ENCODE data around the gene YIPF3.
A peak's percentile ranks its signal among the peaks of the same experiment; 100 is the strongest.
"Not testable (repeated sequence)": the region's sequence is repeated elsewhere in the genome, so short reads cannot be mapped to it uniquely, and the experiment has no call there.

Gene YIPF3

DNA sequence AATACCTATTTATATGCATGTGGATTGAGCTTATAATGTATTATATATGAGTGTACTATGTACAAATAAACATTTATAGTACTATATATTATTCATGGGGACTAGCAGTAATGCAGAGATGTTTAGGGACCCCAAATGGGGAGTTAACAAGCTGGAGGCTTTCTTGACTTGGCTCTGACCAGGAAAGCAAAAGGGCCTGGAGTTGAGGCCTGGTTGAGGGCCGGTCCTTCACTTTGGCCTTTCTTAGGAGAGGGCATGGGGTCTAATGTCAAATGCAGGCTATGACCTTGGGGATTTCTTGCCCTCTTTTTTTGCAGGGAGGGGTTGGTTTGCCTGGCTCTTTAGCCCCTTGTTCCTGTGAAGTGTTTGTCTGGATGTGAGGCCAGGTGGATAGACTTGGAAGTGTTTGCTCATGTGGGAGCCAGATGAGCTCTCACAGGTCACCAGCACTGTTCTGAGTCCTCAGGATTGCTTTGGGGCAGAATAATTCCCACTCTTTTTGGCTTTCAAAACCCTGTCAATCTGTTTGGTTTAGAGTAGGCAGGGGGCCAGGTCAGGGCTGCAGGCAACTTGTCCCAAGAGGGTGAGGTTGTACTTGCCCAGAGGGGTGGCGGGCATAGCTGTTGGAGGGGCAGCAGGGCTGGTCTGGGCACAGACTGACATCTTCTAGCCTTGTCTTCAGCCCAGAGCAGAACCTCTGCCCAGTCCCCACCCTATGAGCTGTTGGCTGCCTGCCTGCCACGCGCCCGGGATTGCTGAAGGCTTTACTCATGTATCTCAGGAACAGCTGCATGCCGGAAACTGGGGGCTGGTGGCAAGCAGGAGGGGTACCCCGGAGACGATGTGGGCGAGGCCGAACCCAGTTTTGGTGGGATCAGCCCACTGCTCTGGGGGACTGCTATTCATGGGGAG lies 24.7 kb downstream of the YIPF3 start:
- no peak for DNase-seq

DNA sequence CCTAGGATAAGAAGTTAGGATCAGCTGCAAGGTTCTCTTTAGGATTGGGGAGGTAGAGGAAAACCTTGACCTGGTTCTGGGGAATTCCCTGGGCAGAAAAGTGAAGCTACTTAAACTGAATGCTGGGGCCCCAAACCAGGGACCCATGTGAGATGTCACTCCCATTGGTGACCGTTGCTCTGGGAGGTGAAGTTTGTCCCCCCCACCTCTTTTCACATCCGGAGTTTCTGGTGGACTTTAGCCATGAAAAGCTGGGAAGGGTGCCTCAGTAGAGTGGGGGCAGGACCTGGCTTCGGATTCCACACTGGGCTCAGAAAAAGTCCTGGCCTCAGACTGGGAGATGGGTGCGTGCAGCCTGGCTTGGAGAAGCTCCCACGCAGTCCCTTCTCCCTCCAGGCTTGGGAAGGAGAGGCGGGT lies 26.2 kb downstream of the YIPF3 start:
- no peak for DNase-seq

DNA sequence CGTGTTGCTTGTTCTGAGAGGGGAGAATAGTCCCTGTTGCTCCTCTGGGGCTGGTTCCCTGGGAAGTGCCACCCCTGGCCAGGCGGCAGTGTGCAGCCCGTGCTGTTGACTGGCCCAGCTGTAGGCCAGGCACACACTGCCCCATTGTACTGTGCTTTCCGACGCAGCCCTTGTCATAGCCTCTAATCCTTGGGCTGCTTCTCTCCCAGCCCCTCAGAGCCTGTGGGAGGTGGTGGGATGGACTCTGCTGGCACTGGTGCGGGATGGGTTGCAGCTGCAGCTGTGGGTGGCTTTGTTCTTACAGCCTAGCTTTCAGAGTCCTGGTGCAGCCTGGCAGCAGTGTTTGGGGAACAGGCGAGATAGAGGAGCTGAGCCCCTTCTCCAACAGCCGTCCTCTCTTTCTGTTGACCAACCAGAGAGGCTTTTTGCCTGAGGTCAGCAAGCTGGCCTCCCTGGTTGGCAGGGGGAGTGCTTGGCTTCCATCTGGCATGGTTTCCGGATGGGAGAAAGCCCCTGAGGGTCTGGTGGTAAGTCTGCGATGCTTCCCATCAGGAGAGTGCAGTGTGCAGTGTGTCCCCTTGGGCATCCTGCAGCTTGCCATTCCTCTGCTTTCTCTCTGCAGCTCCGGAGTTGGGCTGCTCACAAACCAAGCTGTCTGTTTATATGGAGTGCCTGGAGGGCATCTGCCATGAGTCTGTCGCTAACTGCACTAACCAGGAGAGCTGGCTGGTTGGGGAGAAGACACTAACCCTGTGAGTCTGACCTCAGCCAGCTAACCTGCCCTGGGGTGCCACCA lies 27.3 kb downstream of the YIPF3 start:
- DNase-seq = no peak

DNA sequence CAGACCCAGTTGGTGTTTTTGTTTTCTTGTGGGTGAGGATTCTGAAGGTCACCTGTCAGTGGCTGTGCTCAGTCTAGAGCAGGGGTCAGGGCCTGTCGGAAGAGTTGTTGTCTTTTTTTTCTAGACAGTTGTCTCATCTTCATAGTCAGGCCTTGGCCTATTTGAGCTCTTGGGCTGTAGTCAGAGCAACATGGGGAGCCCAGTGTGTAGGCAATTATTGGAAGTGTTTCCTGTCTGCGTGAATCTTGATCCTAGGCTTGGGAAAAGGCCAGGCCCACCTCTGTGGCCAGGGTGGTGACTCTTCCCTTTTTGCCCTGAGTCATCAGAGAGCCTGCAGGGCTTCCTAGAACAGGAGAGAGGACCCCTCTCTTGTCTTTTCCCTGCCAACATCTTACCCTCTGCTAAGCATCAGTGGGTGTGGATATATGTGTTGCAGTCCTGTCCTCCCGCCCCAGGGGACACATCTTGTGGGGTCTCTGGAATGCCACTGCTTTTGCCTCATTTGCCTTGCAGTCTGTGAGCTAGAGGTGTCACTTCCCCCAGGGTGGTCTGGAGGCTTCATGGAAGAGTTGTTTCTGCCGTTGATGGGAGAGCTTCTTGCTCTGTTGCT lies 28.0 kb downstream of the YIPF3 start:
- no peak for DNase-seq

DNA sequence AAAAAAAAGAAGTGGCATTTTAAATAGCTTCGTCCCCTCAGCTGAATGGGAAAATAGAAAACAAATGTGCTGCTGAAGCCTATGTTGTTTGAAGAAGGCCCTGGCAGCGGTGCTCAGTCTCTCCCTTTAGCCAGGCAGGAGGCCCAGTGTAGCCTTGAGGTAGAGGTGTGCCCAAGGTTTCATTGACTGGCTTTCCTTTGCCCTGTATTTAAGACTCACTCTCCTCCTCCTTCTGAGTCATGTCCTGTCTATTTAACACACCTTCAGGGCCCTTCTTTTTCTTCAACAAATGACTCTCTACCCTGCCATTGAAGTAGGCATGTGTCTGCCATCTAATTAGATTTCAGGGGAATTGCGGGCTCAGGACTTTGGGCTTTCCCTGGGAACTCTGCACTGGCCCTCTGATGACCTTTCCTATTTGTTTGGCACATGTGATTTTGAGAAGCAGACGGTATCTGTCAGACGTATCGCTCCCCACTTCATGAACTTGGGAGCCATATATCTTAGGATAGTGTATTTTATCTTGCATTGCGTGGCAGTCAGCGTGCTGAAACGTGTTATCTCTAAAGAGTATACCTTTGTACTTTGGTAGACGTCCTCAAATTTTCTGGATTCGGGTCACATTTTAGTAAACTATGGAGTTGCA lies 35.0 kb downstream of the YIPF3 start:
- no peak for DNase-seq

DNA sequence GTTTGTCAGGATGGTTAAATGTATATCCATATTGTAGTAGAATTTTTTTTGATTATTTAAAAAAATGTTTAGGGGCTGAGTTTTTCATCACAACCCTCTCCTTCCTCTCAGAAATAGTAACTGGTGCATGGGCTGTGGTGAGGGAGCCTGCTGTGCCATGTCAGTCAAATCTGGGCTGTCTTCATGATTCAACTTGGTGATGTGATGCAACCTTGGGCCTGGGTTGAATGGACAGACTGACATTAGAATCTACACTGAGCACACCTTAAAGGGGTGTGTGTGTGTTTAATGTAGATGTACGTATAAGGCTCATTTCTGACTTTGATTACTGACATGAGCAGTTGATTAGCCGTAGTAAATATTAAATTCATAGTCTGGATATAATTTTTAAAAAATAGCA lies 35.7 kb downstream of the YIPF3 start:
- DNase-seq = no peak

DNA sequence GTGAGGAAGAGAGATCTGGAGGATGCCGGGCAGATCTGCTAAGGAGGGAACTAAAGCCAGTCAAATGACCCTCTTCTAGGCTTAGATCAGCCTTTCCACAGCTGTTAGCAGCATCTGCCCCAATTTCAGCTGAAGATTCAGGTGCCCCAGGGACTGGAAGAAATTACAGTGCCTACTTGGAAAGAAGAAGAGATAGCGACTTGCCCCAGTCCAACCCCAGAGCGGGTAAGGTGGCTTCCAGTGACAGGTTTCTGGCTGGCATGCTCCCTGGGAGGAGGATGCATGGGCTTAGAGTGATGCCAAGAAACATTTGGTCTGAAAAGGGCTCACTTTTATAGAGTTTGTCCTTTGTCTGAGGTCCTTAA lies 38.7 kb downstream of the YIPF3 start:
- no peak for DNase-seq

DNA sequence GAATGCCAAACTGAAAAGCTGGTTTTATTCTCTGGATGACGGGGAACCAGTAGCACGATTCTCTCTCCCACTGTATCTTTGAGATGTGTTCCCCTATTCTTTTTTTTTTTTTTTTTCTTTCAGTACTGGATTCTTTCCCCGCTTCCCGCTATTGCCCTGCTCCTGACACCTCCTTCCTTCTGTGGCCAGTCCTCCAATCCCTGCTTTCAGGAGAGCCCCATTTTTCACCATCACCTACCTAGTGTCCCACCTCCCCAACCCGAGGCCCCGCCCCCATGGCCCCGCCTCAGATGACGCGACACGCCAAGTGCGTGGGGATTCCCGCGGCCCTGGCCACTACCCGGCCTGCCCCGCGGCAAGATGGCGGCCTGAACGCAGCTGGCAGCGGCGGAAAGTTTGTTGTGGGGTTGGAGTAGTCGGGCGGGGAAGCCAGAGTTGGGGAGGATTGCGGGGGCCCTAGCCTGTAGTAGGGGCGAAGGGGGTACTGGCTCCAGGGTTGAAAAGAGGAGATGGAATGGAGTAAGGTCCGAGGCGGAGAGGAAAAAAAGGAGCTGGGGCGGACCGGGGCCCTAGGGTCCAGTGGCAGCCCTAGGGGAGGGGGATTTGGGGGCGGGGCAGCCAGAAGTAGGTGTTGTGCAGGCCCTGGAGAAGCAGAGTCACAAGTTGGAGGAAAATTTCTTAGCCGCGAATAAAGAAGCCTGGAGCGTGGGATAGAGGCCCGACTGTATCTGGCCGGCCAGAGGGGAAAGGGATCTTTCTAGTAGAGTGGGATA lies 39.3 kb downstream of the YIPF3 start, which contains the start of gene TJAP1:
TSS of gene TJAP1 (plus strand) at position 336 of the 773 bp plus-strand sequence. CDS start 21,432 bp downstream, outside the sequence.
- DNase-seq = peak; percentile 53

DNA sequence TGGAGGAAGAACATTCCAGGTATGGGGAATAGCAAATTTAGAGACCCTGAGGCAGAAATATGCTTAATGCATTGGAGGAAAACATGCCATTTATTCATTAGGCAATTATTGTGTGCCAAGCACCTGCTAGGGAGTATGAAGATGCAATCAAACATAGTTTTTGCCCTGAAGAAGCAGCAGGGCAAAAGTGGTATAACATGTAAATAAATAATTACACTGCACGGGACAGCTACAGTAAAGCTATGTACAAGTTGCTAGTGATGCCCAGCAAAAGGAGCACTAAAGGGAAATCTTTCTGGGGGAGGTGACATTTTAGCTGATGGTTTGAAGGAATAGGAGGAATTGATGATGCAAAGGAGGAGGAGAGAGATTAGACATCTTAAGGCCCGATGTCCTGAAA lies 40.0 kb downstream of the YIPF3 start:
- DNase-seq = no peak

DNA sequence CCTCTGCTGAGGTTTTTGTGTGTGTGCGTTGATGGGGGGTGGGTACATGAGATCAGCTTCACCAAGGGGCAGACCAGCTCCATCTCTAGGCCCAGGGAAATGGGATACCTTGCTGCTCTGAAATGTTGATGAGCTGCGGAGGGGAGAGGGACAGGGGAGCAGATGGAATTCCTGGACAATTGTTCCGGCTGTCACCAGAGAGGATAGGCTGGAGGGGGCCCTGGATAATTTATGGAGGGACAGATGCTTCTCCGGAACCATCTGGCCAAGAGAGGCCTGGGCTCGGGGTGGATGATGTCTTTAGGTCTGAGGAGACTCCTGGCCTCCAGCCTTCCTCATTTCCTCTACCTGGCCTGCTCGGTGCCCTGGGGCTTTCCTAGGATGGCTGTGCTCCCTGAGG lies 41.2 kb downstream of the YIPF3 start:
- no peak for DNase-seq

DNA sequence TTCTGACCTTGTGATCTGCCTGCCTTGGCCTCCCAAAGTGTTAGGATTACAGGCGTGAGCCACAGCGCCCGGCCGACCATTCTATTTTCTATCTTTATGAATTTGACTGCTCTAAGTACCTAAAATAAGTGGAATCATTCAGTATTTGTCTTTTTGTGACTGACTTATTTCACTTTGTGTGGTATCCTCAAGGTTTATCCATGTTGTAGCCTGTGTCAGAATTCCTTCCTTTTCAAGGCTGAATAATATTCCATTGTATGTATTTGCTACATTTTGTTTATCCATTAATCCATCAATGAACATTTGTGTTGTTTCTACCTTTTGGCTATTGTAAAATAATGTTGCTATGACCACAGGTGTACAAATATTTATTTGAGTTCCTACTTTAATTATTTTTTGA lies 44.2 kb downstream of the YIPF3 start:
- no peak for DNase-seq

DNA sequence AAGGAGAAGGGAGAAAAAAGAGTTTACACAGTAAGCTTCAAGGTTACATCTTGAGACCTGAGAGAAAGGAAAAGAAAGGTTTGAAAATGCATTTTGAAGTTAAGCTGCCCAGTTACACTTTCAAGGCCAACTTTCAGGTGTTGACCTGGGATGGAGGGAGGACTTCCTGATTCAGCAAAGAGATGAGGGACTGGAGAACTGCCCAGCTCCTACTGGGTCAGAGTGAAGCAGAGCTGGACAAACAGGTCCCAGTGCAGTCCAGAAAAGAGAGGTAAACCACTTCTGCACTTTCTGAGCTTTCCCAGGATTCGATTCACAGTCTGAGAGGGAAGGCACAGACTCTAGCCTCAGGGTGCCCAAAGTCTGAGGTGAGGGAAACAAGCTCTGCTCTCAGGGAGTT lies 45.3 kb downstream of the YIPF3 start:
- DNase-seq = no peak

DNA sequence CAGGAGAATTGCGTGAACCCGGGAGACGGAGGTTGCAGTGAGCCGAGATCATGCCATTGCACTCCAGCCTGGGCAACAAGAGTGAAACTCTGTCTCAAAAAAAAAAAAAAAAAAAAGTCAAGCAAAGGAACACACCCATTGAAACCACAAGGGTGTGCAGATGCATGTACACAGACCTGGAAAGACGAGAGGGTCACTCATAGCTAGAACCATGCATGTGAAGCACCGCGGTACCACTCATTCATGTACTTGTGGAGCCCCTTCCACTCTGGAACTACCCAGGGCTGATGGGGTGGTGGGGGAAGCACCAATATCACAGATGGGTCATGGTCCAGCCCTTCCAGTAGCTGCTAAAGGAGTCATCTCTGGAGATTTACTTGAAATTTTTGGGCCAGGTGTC lies 46.8 kb downstream of the YIPF3 start:
- no peak for DNase-seq

DNA sequence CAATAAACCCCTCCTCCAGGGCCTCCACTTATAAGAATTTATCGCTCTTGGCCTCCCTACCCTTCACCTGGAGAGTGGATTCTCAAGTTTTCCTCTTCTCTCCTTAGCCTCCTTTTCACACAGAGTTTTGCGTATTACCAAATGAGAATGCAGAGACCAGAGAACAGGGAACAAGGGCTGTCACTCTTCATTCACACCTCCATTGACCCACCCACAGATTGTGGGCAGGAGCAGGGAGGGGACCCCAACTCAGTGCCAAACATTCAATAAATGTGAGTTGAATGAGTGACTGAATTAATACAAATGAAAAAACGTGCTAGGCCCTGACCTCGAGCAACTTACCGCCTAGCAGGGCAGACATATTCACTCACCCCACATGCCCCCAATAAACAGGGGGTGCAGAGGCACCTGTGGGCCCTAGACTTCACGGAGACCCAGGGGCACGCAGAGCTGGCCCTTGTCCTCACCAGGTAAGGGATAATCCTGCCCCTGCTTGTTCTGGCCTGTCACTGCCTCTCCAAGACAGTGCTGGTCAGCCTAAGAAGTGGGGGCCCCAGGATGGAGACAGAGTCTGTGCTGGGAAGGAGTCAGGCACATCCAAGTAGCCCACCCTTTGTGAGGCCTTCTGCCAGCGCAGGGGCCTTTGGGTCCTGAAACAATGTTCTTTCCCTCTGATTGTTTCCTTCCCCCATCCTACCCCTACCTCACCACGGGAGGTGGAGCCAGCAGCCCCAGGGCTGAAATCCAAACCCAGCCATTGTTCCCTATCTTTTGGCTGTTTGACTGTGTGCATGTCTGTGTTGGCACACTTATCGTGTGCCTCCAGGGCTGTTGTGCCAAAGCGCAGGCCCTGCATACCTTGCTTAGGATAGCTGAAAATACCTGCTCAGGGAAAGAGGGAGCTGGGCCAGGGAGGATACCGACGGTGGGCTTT lies 47.7 kb downstream of the YIPF3 start:
- no peak for DNase-seq

DNA sequence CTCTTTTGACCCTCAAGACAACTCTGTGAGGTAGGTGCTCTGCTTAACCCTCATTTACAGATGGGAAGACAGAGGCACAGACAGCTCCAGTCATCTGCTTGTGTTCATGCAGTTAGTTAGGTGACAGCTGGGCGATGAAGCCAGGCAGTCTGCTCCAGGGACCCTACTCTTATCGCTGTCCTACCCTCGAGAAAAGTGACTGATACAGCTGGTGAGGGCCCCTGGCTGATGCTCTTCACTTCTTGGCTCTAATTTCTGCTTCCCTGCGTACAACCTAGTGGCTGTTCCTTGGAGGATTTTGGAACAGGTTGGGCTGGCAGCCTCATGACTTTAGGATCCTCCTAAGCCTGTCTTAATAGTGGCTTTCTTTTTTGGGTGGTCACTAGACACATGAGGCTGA lies 48.5 kb downstream of the YIPF3 start:
- no peak for DNase-seq

DNA sequence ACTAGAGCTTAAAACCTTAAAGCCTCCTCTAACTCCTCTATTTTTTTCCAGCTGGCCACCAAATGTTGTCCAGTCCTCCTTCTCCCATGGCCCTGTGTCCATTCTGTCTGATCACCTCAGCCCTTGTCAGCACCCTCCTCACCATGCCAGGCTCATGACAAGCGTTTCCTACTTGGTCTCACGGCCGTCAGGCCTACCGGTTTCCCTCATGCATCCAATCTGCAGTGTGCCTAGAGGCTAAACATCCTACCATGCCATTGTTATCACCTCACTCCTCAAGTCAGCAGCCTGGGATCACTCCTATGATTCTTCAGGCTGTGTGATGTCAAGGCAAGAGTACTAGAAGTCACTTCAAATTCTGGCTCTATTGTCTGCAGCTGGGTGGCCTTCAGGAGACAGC lies 49.0 kb downstream of the YIPF3 start:
- no peak for DNase-seq

DNA sequence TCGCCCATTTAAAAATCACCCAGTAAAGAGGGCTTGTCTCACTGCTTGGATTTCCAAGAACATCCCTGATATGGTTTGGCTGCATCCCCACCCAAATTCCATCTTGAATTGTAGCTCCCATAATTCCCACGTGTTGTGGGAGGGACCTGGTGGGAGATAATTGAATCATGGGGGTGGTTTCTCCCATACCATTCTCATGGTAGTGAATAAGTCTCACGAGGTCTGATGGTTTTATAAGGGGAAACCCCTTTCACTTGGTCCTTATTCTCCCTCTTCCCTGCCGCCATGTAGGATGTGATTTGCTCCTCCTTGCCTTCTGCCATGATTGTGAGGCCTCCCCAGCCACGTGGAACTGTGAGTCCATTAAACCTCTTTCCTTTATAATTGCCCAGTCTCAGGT lies 49.5 kb downstream of the YIPF3 start:
- DNase-seq = not testable (repeated sequence)

DNA sequence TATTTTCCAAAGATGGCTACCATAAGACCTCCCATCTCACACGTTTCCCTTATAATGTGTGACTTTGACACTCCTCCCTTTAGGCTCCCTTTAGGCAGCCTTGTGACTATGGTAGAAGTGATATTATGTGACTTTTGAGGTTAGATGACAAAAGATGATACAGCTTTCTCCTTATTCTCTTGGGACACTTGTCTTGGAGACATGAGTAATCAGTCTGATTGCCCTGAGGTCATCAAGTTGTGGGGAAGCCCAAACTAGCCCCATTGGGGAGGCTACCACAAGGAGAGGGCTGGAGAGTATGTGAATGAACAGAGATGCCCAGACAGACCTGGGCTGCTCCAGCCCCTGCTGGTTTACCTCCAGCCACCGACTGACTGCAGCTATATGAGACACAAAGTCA lies 50.8 kb downstream of the YIPF3 start:
- DNase-seq = no peak

DNA sequence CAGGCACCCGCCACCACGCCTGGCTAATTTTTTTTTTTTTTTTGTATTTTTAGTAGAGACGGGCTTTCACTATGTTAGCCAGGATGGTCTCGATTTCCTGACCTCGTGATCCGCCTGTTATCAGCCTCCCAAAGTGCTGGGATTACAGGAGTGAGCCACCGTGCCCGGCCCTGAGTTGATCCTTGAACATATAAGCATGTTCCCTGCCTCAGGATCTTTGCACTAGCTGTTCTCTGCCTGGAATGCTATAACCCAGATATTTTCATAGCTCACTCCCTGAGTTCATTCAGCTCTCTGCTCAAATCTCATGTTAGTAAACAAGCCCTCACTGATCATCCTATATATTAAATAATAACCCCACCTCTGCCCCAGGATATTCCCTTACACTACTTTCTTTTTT lies 52.4 kb downstream of the YIPF3 start:
- no peak for DNase-seq

DNA sequence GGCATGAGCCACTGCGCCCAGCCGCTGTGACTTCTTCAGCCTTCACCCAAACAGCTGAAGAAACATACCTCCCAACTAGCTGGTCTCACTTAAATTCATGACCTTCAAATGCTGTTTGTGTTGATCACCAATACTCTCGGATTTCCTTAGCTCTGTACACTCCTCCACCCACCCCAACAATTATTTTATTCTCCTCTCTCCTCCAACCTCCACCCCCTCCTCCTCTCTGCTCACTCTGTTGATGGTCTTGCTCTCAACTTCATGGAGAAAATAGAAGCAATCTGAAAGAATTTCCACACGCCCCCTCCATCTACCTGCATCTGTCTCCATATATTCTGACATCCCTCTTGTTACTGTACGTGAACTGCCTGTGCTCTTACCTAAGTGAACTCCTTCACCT lies 54.8 kb downstream of the YIPF3 start:
- no peak for DNase-seq

Data from SHP77 treated with DMSO at 0.1 percent for 48 hours (cell line).